ENCODE measurements around the gene XRCC5. TPM values are rescaled to one million over a fixed set of nuclear protein-coding genes. Genes with fewer than 3 reads are reported as not detected.

Gene XRCC5
- total RNA-seq, 6 experiments from 2014 or later, result 92.0 to 131 (median 106) TPM

DNA sequence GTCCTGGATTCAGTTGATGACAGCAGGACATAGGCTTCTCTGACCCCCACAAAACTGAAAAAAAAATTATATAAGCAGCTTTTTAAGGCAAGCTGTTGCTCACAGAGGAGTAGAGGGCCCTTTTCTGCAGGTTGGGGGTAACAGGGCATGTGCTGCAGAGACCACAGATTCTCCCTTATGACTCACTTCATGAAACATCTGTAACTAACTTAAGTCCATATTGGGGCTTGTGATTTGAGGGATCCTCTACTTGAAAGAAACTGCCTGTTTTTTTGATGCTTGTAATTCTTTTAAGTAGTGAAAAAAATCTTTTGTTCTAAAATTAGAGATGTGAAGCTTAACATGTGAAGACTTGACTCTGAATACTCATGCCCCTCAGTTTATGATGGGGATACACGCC, 33.4 kb downstream of the XRCC5 start:
- WGBS (ENCODE audit: insufficient coverage, low coverage, low lambda C conversion rate, missing lambda C conversion rate), result 100% methylated on average over 1 of the region's 1 CpG
- Histone ChIP-seq H3K36me3 (peaks cover 0 to 86% (median 47%) of the 10 kb centered on the region in 4 donors), H3K4me1 (no peaks in the 10 kb centered on the region), H3K4me3 (no peak overlapping the region), H3K9me3 (no peaks in the 10 kb centered on the region), H3K27me3 (no peaks in the 10 kb centered on the region), H3K27ac (no peak overlapping the region)
- DNase-seq (no peak), ATAC-seq (no peak)
- TF ChIP-seq CTCF (IDR thresholded peaks at IDR 0.05) (no peak), POLR2A (IDR thresholded peaks at IDR 0.05) (no peak)
- intact Hi-C loops (cut with DNase I), result no loop called here

DNA sequence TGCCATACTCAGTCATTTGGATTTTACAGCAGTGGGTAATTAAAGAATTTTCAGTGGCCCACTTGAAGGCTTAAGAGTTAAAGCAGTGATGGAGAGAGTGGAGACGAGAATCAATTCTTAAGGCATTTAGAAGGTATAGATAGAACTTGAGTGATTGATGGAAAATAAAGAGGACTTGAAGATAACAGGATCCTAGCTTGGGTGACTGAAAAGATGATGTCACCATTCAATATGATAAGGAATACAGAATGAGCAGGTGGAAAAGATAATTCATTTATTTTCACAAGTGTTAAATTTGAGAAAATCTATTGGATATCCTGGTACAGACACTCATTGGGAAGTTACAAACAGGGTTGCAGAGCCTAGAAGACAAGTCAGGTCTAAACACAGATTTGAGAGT, 35.2 kb downstream of the XRCC5 start:
- intact Hi-C loops (cut with DNase I), result no loop called here
- Histone ChIP-seq H3K27ac (no peak overlapping the region), H3K27me3 (no peaks in the 10 kb centered on the region), H3K4me1 (peaks cover 0 to 17% (median 2%) of the 10 kb centered on the region in 4 donors), H3K4me3 (no peak overlapping the region), H3K9me3 (no peaks in the 10 kb centered on the region), H3K36me3 (peaks cover 0 to 86% (median 36%) of the 10 kb centered on the region in 4 donors)
- WGBS (ENCODE audit: insufficient coverage, low coverage, low lambda C conversion rate, missing lambda C conversion rate), result 78% methylated on average over 1 of the region's 1 CpG
- ATAC-seq (no peak), DNase-seq (no peak)
- TF ChIP-seq CTCF (IDR thresholded peaks at IDR 0.05) (no peak), POLR2A (IDR thresholded peaks at IDR 0.05) (no peak)

GRCh38 chr2:216144857-216145256, 35.7 kb downstream of the XRCC5 start:
- intact Hi-C loops (cut with DNase I), result no loop called here
- no peaks in the 10 kb centered on the region for H3K9me3 ChIP-seq
- no peak for DNase-seq
- no peak overlapping the region for H3K4me3 ChIP-seq
- peaks cover 0 to 19% (median 2%) of the 10 kb centered on the region in 4 donors for H3K4me1 ChIP-seq
- TF ChIP-seq POLR2A (IDR thresholded peaks at IDR 0.05) (no peak), CTCF (IDR thresholded peaks at IDR 0.05) (no peak)
- no peak overlapping the region for H3K27ac ChIP-seq
- peaks cover 0 to 86% (median 37%) of the 10 kb centered on the region in 4 donors for H3K36me3 ChIP-seq
- no peaks in the 10 kb centered on the region for H3K27me3 ChIP-seq
- no peak for ATAC-seq
- 100% methylated on average over 4 of the region's 4 CpGs for WGBS (ENCODE audit: insufficient coverage, low coverage, low lambda C conversion rate, missing lambda C conversion rate)

- H3K4me3 ChIP-seq, result no peak overlapping the region
- no peaks in the 10 kb centered on the region for H3K27me3 ChIP-seq
- DNase-seq, result no peak
- H3K27ac ChIP-seq, result no peak overlapping the region
- H3K4me1 ChIP-seq, result peaks cover 0 to 19% (median 2%) of the 10 kb centered on the region in 4 donors
- H3K9me3 ChIP-seq, result no peaks in the 10 kb centered on the region
- ATAC-seq, result no peak
- 60% methylated on average over 2 of the region's 4 CpGs for WGBS (ENCODE audit: insufficient coverage, low coverage, low lambda C conversion rate, missing lambda C conversion rate)
- no peak for TF ChIP-seq POLR2A (IDR thresholded peaks at IDR 0.05)
- no peak for TF ChIP-seq CTCF (IDR thresholded peaks at IDR 0.05)
- peaks cover 0 to 85% (median 39%) of the 10 kb centered on the region in 4 donors for H3K36me3 ChIP-seq
- intact Hi-C loops (cut with DNase I), result no loop called here
These were observed 37.4 kb downstream of the XRCC5 start for GRCh38 chr2:216146573-216146972.
